K562 (cell line): Measurements from ENCODE around the gene LEUTX. TPM values are rescaled to one million over a fixed set of nuclear protein-coding genes. Genes with fewer than 3 reads are reported as not detected.

ENCODE experiments used
- ATAC-seq: fragments of 200-7000 bp; cut with Tn5 transposase; 3 replicates; pipeline ENCODE4 v1.9.1; 2020; ENCODE audit warnings: moderate library complexity
- BruUV-seq: library from RNA; stranded (reverse); fragments of 400-500 nt; replicated peaks from 2 replicates; lab custom pipeline; 2021; lab: Mats Ljungman, UMichigan
- CTCF ChIA-PET: fragments of 300-600 bp; formaldehyde crosslinking; extraction: SDS; loops from one replicate; lab custom pipeline; 2021; ENCODE audit warnings: low intra/inter-chr PET ratio; lab: Yijun Ruan, JAX
- POLR2A ChIA-PET: fragments of 300-600, 350-650 bp; sonication (Branson Sonifier 250); formaldehyde crosslinking; extraction: SDS; loops from one replicate; lab custom pipeline; 2021; ENCODE audit warnings: antibody characterized with exemption, inconsistent platforms; lab: Yijun Ruan, JAX
- DNase-seq, 4 experiments: peaks; one replicate each; pipeline versions ENCODE4 v3.0.0 to v3.0.0-alpha.2; 2011 to 2018; ENCODE audit warnings: low spot score in 3 of 4, mixed read lengths in 3 of 4; ENCODE audit errors: extremely low read depth in 1 of 4
- FAIRE-seq: peaks from 2 replicates; lab custom pipeline; 2011; peaks lifted over from hg19 to GRCh38; lab: Jason Lieb, UNC
- H2AFZ ChIP-seq: 2 replicates; pipeline ENCODE4 v1.6.0; 2011; ENCODE audit warnings: low read depth, low read length, control low read depth, inconsistent platforms
- H3K27ac ChIP-seq: fragments of 200-600 bp; 3 replicates; pipeline ENCODE4 v1.8.0; 2011; ENCODE audit warnings: low read depth, mild to moderate bottlenecking, control low read depth, inconsistent platforms, low read length, moderate library complexity, mixed read lengths; ENCODE audit errors: extremely low read depth
- H3K27me3 ChIP-seq, 2 experiments: fragments of 300-600 bp in 1 of 2; 2 replicates in 1 of 2; 3 replicates in 1 of 2; pipeline versions ENCODE4 v1.6.0 to v1.8.0; 2011; ENCODE audit warnings: inconsistent platforms in 2 of 2, low read length in 2 of 2, mild to moderate bottlenecking in 1 of 2, mixed read lengths in 1 of 2, moderate library complexity in 1 of 2; ENCODE audit not compliant: control insufficient read depth in 2 of 2, insufficient read depth in 2 of 2
- H3K36me3 ChIP-seq: fragments of 300-600 bp; 3 replicates; pipeline ENCODE4 v1.8.0; 2011; ENCODE audit warnings: mild to moderate bottlenecking, low read length, inconsistent platforms; ENCODE audit not compliant: control insufficient read depth, insufficient read depth
- H3K4me1 ChIP-seq, 2 experiments: fragments of 200-600 bp in 1 of 2; replicated peaks in 1 of 2; 2 replicates in 1 of 2; 3 replicates in 1 of 2; pipeline versions ENCODE4 v1.5.1 to v1.8.0; 2011; ENCODE audit warnings: inconsistent platforms in 2 of 2, low read length in 2 of 2, mild to moderate bottlenecking in 1 of 2, mixed read lengths in 1 of 2, moderate library complexity in 1 of 2; ENCODE audit not compliant: control insufficient read depth in 2 of 2, insufficient read depth in 2 of 2
- H3K4me2 ChIP-seq: 2 replicates; pipeline ENCODE4 v1.6.1; 2011; ENCODE audit warnings: low read length, control low read depth, inconsistent platforms, mixed read lengths; ENCODE audit not compliant: insufficient read depth
- H3K4me3 ChIP-seq: fragments of 200-600 bp; sonication (generic), shearing (Covaris generic); 2 replicates; pipeline ENCODE4 v1.5.1; 2016; ENCODE audit warnings: control low read depth, inconsistent platforms
- H3K79me2 ChIP-seq: fragments of 200-600 bp; 3 replicates; pipeline ENCODE4 v1.8.0; 2011; ENCODE audit warnings: low read length, inconsistent platforms; ENCODE audit not compliant: control insufficient read depth, insufficient read depth
- H3K9ac ChIP-seq, 2 experiments: 2 replicates each; pipeline versions ENCODE4 v1.6.0 to v1.6.1; 2011; ENCODE audit warnings: low read depth in 2 of 2, low read length in 2 of 2, control low read depth in 1 of 2, inconsistent platforms in 1 of 2, mild to moderate bottlenecking in 1 of 2, mixed read lengths in 1 of 2; ENCODE audit not compliant: insufficient read depth in 1 of 2
- H3K9me1 ChIP-seq: one replicate; pipeline ENCODE4 v1.6.0; 2011; ENCODE audit warnings: inconsistent platforms, mild to moderate bottlenecking, low read length, moderate library complexity; ENCODE audit not compliant: control insufficient read depth, insufficient read depth
- H3K9me3 ChIP-seq: replicated peaks from 2 replicates; pipeline ENCODE4 v1.5.1; 2011; ENCODE audit warnings: low read depth, low read length, inconsistent platforms; ENCODE audit not compliant: control insufficient read depth, insufficient read depth
- H4K20me1 ChIP-seq: replicated peaks from 2 replicates; pipeline ENCODE4 v1.6.1; 2011; ENCODE audit warnings: low read length, inconsistent platforms, mixed read lengths; ENCODE audit not compliant: control insufficient read depth, insufficient read depth
- DPF2 ChIP-seq: fragments of 450-650 bp; IDR thresholded peaks from 2 replicates; pipeline ENCODE4 v1.6.1; 2016
- SAFB ChIP-seq: fragments of 200-400 bp; formaldehyde crosslinking; IDR thresholded peaks from 2 replicates; pipeline ENCODE4 v1.6.1; 2017; ENCODE audit warnings: low read depth, low read length, borderline replicate concordance
- ZNF384 ChIP-seq: IDR thresholded peaks from 2 replicates; pipeline ENCODE4 v1.6.1; 2012; ENCODE audit warnings: low read depth, low read length, improper control_type of control experiment
- ZNF76 ChIP-seq: fragments of 250-450 bp; sonication (Bioruptor Pico); IDR thresholded peaks from 2 replicates; pipeline ENCODE4 v1.4.0; 2020; ENCODE audit warnings: mild to moderate bottlenecking, moderate library complexity, borderline replicate concordance
- WGBS: fragments of 100-300 bp; shearing (Covaris generic); methylation state at CpG from one replicate; pipeline ENCODE4 v1.1.6; 2016; ENCODE audit warnings: low coverage, mixed read lengths; ENCODE audit not compliant: insufficient coverage; ENCODE audit errors: missing lambda C conversion rate; 5-methylcytosine and 5-hydroxymethylcytosine counted together
- in situ Hi-C: fragments of 300-500 bp; cut with MboI; formaldehyde crosslinking; loops from 4 replicates; pipeline ENCODE4 v1.15.0; 2018; ENCODE audit warnings: inconsistent platforms, mixed read lengths
- intact Hi-C: fragments of 100-400 bp; cut with micrococcal nuclease; formaldehyde crosslinking; loops from 2 replicates; pipeline ENCODE4 v1.14.2; 2022
- polyA plus RNA-seq, 8 experiments: library from polyadenylated mRNA; depleted of rRNA in 4 of 8; stranded (reverse) in 5 of 8; unstranded in 3 of 8; fragments of >200 nt; fragmentation: Nextera tagmentation in 2 of 8; fragmentation: Illumina TruSeq in 1 of 8; extraction: Ambion mirVana in 2 of 8; extraction: Trizol in 1 of 8; gene quantifications; 2 replicates each; pipeline versions ENCODE4 v1.2.1 to v1.2.3, GENCODE V29; 2011 to 2014; ENCODE audit warnings: inconsistent platforms in 1 of 8, missing spikeins in 1 of 8
- total RNA-seq, 7 experiments: library from RNA; depleted of rRNA in 6 of 7; stranded (reverse); fragments of >200 nt in 6 of 7; fragmentation: Illumina TruSeq in 2 of 7; extraction: Trizol in 2 of 7; gene quantifications; 2 replicates each; pipeline versions ENCODE4 v1.2.1 to v1.2.3, GENCODE V29; 2011 to 2021; ENCODE audit warnings: low replicate concordance in 1 of 7
- TF ChIP-seq, protein P1 (sequence below): fragments of 150-350 bp; IDR thresholded peaks from 2 replicates; pipeline ENCODE4 v1.6.1; 2014; ENCODE audit warnings: low read depth, mild to moderate bottlenecking, low read length, borderline replicate concordance
- TF ChIP-seq, protein P2 (sequence below), 2 experiments: fragments of 450-650 bp; IDR thresholded peaks; 2 replicates each; pipeline ENCODE4 v1.6.1; 2016; ENCODE audit warnings: mild to moderate bottlenecking in 2 of 2, borderline replicate concordance in 1 of 2, low read depth in 1 of 2, moderate library complexity in 1 of 2
- TF ChIP-seq, protein P3 (sequence below): IDR thresholded peaks from 3 replicates; pipeline ENCODE4 v1.6.1; 2011; ENCODE audit warnings: borderline replicate concordance, mild to moderate bottlenecking; ENCODE audit not compliant: insufficient read length, insufficient read depth
- TF ChIP-seq, protein P4 (sequence below): fragments of 450-650 bp; formaldehyde crosslinking; IDR thresholded peaks from 2 replicates; pipeline ENCODE4 v1.4.0; 2020; ENCODE audit warnings: mild to moderate bottlenecking, moderate library complexity

LEUTX gene
- total and polyA plus RNA-seq, 9 of the 15 experiments (the other 6 are each of a cell fraction or from before 2014, with no cell fraction given): not detected

DNA sequence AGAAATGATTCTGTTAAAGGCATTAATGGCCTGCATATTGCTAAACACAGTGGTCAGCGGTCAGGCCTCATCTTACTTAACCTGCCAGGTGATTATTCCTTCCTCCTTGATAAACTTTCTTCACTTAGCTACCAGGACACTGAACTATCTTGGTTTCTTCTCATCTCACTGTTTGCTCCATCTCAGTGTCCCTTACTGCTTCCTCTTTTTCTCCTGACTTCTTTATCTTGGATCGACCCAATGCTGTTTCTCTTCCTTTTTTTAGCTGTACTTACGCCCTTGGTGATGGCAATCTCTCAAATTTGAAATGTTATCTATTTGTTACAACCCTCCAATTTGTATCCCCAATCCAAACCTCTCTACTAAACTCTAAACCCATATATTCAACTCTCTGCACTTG, 33.0 kb upstream of the LEUTX start:
- Histone ChIP-seq H3K27me3 (no peaks in the 10 kb centered on the region; a peak in 2 of 5 replicates), H3K27ac (no peak overlapping the region), H3K4me1 (no peaks in the 10 kb centered on the region), H3K9me1 (no peaks in the 10 kb centered on the region), H3K36me3 (no peaks in the 10 kb centered on the region), H2AFZ (no peak overlapping the region), H3K4me2 (no peak overlapping the region), H3K79me2 (no peaks in the 10 kb centered on the region), H3K4me3 (no peak overlapping the region), H3K9me3 (no peaks in the 10 kb centered on the region), H3K9ac (no peak overlapping the region), H4K20me1 (no peaks in the 10 kb centered on the region)
- ChIA-PET POLR2A (no interaction called here), CTCF (no interaction called here)
- FAIRE-seq: no peak
- ATAC-seq: no peak
- intact Hi-C loops: no loop called here
- in situ Hi-C loops: no loop called here
- BruUV-seq: no TSS peak
- no peak for DNase-seq
- 0% methylated on average over 2 of the region's 3 CpGs for WGBS
- TF ChIP-seq, protein P1, sequence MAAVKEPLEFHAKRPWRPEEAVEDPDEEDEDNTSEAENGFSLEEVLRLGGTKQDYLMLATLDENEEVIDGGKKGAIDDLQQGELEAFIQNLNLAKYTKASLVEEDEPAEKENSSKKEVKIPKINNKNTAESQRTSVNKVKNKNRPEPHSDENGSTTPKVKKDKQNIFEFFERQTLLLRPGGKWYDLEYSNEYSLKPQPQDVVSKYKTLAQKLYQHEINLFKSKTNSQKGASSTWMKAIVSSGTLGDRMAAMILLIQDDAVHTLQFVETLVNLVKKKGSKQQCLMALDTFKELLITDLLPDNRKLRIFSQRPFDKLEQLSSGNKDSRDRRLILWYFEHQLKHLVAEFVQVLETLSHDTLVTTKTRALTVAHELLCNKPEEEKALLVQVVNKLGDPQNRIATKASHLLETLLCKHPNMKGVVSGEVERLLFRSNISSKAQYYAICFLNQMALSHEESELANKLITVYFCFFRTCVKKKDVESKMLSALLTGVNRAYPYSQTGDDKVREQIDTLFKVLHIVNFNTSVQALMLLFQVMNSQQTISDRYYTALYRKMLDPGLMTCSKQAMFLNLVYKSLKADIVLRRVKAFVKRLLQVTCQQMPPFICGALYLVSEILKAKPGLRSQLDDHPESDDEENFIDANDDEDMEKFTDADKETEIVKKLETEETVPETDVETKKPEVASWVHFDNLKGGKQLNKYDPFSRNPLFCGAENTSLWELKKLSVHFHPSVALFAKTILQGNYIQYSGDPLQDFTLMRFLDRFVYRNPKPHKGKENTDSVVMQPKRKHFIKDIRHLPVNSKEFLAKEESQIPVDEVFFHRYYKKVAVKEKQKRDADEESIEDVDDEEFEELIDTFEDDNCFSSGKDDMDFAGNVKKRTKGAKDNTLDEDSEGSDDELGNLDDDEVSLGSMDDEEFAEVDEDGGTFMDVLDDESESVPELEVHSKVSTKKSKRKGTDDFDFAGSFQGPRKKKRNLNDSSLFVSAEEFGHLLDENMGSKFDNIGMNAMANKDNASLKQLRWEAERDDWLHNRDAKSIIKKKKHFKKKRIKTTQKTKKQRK: no peak
- TF ChIP-seq ZNF76 (CRISPR knock-in tag): no peak
- no peak for TF ChIP-seq ZNF384
- TF ChIP-seq, protein P2, sequence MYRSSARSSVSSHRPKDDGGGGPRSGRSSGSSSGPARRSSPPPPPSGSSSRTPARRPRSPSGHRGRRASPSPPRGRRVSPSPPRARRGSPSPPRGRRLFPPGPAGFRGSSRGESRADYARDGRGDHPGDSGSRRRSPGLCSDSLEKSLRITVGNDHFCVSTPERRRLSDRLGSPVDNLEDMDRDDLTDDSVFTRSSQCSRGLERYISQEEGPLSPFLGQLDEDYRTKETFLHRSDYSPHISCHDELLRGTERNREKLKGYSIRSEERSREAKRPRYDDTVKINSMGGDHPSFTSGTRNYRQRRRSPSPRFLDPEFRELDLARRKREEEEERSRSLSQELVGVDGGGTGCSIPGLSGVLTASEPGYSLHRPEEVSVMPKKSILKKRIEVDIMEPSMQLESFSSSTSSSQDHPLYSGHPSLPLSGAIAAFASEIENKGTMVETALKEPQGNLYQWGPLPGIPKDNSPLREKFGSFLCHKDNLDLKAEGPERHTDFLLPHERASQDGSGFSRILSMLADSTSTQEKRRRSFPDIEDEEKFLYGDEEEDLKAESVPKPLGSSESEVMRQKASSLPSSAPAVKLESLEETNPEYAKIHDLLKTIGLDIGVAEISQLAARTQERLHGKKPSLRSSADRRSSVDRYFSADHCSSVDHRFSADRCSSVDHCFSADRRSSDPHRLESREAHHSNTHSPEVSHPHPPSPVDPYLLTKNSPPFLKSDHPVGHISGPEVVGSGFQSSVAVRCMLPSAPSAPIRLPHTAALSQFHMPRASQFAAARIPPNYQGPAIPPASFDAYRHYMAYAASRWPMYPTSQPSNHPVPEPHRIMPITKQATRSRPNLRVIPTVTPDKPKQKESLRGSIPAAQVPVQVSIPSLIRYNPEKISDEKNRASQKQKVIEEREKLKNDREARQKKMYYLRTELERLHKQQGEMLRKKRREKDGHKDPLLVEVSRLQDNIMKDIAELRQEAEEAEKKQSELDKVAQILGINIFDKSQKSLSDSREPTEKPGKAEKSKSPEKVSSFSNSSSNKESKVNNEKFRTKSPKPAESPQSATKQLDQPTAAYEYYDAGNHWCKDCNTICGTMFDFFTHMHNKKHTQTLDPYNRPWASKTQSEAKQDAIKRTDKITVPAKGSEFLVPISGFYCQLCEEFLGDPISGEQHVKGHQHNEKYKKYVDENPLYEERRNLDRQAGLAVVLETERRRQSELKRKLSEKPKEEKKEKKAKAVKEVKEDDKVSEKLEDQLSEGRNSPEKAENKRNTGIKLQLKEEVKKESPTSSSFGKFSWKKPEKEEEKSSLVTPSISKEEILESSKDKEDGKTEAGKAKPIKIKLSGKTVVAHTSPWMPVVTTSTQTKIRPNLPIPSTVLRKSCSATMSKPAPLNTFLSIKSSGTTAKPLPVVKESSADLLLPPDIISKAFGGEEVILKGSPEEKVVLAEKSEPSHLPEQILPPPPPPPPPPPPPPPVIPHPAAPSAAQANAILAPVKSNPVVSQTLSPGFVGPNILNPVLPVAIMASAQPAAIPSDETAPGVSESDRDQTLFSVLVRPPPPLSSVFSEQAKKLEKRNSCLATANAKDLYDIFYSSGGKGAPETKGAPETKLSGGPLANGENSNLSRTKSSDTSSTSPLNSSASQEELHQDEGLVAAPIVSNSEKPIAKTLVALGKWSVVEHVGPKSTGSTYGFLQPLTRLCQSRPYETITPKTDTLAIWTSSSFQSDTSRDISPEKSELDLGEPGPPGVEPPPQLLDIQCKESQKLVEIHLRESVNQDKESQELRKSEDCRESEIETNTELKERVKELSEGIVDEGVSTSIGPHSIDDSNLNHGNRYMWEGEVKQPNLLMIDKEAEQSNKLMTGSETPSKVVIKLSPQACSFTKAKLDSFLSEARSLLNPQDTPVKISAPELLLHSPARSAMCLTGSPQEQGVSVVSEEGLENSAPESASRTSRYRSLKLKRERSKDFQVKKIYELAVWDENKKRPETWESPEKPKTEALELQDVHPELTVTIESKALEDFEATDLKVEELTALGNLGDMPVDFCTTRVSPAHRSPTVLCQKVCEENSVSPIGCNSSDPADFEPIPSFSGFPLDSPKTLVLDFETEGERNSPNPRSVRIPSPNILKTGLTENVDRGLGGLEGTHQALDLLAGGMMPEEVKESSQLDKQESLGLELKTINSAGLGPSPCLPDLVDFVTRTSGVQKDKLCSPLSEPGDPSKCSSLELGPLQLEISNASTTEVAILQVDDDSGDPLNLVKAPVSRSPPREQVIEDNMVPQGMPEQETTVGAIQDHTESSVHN (IDR thresholded peaks at IDR 0.05; ENCODE audit: borderline replicate concordance in 1 of 2, low read depth in 1 of 2): no peak
- TF ChIP-seq, protein P3, sequence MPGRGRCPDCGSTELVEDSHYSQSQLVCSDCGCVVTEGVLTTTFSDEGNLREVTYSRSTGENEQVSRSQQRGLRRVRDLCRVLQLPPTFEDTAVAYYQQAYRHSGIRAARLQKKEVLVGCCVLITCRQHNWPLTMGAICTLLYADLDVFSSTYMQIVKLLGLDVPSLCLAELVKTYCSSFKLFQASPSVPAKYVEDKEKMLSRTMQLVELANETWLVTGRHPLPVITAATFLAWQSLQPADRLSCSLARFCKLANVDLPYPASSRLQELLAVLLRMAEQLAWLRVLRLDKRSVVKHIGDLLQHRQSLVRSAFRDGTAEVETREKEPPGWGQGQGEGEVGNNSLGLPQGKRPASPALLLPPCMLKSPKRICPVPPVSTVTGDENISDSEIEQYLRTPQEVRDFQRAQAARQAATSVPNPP: no peak
- TF ChIP-seq, protein P4, sequence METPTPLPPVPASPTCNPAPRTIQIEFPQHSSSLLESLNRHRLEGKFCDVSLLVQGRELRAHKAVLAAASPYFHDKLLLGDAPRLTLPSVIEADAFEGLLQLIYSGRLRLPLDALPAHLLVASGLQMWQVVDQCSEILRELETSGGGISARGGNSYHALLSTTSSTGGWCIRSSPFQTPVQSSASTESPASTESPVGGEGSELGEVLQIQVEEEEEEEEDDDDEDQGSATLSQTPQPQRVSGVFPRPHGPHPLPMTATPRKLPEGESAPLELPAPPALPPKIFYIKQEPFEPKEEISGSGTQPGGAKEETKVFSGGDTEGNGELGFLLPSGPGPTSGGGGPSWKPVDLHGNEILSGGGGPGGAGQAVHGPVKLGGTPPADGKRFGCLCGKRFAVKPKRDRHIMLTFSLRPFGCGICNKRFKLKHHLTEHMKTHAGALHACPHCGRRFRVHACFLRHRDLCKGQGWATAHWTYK (CRISPR knock-in tag): no peak
- TF ChIP-seq SAFB: no peak
- TF ChIP-seq DPF2: no peak
